Stimulated activated CD8-positive, alpha-beta memory T cell treated with anti-CD3 and anti-CD28 coated beads, Interleukin-12 subunit alpha, Interleukin-12 subunit beta, amount 100 ng/mL, for 4 hours (primary cell): ENCODE results near the gene PPP1R37.

Experiments
- DNase-seq: peaks from one replicate; pipeline ENCODE4 v3.0.0-alpha.2; 2020; ENCODE audit warnings: low read depth

The PPP1R37 gene

DNA sequence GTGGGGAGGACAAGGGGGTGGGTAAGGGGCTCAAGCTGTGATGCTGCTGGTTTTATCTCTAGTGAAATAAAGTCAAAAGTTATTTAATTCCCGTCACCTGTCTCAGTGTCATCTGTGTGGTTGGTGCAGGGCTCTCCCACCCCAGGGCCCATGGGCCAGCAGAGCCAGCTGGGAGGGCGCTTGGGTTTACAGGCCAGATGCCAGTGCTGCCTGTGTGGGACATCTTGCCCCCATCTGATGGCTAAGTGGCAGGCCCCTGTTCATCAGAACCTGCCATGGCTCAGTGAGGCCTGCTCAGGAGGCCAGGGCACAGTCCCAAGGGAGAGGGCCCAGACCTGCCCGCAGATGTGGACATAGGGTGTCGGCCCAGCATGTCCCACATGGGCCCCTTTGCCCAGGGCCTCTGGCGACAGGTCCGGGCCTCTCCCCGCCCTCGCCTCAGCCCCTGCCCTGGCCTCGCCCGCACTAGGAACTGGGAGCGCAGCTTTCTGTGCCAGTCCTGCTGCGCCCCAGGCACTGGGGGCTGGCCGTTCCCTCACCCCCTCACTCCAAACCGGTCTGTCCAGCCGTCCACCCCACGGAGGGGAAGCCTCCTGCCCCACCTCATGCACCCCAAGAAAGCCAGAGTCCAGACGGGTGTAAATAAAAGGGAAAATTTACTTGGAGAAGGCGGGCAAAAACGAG lies 22.0 kb upstream of the PPP1R37 start:
- no peak for DNase-seq

DNA sequence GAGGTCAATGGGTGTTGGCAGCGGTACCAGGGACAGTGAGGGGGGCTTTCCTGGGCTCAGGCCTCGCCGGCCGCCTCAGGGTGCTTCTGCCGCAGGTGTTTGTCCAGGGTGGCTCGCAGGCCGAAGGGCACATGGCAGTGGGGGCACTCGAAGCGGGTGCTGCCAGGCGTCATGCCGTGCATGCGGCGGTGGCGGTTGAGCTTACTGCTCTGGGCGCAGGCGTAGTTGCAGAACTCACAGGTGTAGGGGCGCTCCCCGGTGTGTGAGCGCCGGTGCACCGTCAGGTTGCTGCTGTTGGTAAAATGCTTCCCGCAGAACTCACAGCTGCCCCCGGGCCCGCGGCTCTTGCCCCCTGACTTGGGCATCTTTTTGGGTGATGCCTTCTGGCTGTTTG lies 21.4 kb upstream of the PPP1R37 start:
- no peak for DNase-seq

DNA sequence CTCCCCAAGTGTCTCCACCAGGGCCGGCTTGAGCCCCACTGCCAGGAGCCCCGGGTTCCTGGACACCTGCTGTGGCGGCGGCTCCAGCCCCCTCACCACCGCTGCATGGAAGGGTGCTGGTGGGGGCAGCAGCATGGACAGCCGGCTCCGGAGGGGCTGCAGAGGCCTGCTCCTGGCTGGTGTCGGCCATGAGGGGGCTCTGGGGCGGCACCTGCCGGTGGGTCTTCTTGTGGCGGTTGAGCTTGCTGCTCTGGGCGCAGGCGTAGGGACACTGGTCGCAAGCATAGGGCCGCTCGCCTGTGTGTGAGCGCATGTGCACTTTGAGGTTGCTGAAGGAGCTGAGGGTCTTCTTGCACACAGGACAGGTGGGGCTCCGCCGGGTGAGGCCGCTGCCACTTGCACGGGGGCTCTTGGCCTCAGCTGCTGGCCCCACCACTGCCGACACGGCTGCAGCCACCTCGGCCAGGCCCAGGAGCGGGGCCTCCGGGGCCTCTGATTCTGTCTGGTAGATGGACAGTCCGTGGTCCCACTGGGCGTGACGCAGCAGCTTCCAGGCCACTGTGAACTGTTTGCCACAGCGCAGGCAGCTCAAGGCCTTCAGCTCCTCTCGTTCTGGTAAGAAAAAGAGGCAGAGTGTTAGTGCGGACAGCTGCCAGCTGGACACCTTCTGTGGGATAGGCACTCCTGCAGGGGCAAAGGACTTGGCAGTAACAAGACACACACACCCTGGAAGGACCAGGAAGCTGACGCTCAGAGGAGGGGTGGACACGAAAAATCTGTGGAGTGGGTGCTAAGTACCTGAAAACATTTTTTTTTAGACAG lies 20.8 kb upstream of the PPP1R37 start:
- DNase-seq, result no peak

DNA sequence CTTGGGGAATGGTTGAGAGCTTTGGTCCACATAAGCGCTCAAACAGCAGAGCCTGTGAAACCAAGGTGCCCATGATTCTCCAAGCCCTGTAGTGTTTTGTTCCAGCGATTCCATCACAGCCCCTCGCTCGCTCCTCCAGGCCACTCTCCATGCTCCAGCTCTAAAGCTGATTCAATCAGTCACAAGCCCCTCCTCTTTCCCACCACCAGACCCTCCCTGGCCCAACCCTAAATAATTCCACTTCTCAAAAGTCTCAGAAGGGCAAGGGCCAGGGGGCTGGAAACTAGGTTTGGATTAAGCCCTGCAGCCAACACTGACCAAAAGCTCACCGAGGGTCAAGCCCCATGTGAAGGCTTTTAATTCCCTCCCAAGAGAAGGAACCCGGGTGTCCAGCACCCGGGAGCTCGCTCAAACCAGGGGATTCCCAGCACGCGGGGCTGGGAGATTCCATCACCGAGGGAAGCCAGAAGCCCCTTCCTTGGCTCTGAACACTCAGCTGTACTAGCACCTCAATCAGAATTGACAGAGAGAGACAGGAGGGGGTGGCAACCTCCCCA lies 18.2 kb upstream of the PPP1R37 start:
- DNase-seq, result no peak

DNA sequence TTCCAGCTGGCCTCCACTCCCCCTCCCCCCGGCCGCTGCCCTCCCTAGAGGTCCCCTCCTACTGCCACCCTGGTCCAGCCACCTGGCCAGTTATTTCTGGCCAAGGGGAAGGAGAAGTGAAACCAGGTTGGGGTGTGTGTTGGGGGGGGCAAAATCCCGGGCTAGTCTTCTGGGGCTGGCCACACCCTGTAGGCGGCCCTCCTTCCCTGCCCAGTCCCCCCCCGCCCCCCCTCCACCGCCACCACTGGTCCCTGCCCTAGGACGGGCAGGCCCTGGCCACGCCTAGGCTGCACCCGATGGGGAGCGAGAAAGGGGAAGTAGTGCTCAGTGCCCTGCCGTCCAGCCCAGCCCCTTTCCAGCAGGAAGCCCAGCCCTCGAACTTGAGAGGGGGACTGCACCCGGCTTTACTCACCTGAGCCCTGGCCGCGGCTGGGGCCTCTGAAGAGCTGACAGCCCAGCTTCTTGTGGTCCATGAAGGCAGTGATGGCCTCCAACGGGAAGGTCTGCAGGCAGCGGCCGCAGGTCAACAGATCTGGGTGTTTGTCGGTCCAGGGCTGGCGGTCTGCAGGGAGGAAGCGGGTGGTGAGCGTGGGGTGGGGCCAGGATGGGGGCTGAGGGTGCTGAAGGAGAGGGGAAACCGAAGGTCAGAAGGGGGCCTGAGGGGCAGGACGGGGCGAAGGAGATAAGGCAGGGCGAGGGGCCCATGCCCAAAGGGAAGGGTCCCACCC lies 17.5 kb upstream of the PPP1R37 start:
- DNase-seq, result peak; percentile 29

DNA sequence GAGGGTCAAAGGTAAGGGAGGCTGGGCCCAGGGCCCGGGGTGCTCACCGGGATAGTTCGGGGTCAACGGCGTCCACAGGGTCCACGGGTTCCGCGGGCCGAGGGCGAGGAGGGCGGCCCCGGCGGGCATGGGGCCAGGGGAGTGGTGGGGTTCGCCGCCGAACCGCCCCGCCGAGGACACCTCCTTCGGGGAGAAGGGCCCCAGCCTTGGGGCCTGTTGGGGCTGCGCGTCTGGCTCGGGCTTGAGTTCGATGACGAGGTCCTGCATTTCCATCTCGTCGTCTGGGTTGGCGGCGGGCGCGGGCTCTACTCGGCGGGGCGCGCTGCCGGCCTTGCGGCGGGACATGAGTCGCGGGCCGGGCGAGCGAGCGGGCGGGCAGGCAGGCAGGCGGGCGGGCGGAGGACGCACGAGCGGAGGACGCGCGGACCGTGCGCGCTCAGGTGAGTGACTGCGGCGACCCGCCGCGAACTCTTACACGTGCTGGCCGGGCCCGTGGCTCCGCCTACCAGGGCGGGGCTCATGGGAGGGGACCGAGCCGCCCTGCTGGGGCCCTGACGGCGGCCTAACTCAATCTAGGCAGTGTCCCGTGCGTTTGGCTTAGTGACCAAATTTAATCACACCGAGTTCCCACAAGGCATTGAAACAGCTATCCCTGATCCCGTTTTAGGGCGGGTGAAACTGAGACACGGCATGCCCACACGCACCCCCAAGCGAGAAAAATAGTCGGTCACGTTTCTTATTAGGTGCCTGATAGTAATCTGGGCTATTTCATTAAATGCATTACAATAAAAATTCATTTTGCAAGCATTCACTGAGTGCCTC lies 16.7 kb upstream of the PPP1R37 start, which contains the start of gene ZNF296:
ZNF296 (minus strand) TSS at position 450 of the 822 bp plus-strand sequence; CDS start at position 345, 105 bp downstream.
- DNase-seq, result peak; percentile 65

DNA sequence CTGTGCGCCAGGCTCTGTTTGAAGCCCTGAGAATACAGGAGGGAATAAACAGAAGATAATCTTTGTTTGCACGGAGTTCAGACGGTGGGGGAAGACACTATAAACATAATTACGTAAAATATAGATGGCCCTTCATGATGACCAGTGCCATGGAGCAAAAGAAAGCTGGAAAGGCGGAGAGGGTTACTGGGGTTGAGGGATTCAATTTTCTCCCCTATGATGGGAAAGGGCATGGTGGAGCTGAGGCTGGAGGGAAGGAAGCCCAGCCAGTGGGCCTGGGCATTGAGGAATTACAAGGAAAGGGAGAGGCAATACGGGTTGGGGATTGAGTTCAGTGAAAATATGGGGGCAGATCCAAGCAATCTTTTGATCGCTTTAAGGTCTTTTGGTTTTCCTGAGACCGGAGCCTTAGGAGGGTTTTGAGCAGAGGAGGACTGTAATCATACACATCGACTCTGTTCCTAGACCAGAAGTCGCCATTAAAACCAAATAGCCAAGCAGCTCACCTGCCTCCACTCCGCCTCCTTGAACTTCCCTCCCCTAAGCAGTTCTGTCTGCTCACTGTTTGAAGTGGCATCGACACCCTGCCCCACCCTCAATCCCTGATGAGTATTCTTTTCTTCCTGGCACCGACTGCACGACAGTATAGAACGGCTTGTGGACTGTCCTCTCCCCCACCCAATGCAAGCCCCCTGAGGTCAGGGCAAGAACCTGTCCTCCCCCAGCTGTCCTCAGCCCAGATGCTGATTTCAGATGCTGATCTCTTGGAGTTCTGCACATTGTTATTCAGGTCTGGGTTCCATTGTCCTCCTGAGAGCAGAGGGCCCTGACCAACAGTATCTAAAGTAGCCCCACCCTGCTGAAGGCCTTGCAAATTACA lies 15.9 kb upstream of the PPP1R37 start:
- no peak for DNase-seq

DNA sequence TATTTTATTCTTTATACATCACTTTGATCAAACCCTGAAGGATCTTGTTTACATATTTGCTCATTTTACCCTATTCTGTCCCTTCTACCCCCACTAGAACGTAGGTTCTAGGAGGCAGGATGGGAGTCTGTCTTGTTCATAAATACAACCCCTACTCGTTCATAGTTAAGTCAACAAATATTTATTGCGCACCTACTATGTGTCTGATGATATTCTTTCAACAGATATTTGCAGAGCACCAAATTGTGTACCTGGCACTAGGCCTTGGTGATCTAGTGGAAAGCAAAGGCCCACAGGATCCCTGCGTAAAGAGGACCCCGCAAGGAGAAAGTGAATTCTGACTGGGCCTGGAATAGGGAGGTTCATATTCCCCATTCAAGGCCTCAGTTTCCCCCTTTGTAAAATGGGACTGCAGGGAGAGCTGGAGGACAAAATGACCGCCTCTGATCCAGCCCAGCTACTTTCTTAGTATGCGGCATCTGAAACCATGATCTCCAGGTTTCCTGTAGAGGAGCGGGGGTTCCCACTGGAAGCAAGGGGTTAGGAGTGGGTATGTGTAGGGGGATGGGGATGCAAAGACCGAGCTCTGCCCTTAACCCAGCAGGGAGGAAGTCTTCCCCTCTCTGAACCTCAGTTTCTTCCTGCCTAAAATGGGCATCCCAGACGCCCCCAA lies 14.5 kb upstream of the PPP1R37 start:
- no peak for DNase-seq

DNA sequence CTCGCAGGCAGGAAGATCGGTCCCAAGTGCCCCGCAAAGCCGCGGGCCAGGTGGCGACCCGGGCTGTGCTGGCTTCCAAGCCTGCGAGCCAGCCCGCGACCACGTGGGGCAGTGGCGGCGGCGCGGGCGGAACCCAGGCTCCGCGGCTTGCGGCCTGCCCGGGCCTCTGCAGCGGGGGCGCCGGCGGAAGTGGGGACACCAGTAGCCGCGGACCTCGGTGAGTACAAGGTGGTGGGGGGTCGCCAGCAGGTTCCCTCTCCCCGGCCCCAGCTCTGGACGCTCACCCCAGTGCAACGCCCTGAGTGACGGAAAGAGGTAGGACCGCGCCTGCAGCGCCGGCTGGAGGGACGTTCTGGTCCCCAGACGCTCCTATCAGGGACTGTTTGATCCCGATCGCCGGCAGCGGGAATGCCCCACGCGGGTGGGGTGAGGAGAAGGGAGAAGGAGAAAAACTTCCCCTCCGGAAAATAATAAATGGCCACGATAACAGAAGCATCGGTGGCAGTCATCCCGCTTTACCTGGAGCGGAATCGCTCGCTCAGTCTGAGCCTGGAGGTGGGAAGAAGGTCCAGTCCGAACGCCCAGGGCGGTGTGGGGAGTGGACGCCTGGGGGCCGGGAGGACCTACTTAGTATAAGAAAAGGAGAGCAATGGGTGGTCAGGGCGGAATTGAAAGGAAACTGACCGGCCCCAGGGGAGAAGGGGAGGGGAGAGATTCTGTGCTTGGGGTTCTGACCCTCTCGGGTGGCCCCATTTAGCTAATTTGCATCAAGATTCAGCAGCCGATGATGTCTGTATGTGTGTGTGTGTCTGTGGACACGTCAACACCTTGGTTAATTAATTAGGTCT lies 13.7 kb upstream of the PPP1R37 start, which contains the start of gene GEMIN7:
GEMIN7 (plus strand) TSS at position 198 of the 848 bp plus-strand sequence. CDS start 10,855 bp downstream, outside the sequence.
- peak; percentile 73 for DNase-seq

DNA sequence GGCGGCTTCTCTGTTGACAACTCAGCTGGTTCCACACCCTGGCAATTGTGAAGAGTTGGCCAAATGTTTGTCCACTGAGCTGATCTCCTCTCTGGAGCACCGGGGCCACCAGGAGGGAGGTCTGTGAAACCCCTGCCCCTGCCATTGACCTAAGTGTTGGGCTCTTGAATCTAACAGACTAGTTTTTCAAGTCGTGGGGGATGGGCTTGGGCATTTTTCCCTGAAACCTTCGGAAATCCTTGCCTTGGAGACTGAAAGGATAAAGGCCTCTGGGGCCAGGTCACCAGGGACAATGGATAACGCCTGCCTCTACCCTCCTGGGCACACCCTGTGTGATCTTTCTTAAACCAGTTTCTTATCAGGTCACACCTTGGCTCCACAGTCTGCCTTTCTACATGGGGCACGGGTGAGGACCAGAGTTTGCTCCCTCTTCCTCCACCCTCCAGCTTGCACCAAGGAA lies 13.0 kb upstream of the PPP1R37 start:
- DNase-seq, result no peak

DNA sequence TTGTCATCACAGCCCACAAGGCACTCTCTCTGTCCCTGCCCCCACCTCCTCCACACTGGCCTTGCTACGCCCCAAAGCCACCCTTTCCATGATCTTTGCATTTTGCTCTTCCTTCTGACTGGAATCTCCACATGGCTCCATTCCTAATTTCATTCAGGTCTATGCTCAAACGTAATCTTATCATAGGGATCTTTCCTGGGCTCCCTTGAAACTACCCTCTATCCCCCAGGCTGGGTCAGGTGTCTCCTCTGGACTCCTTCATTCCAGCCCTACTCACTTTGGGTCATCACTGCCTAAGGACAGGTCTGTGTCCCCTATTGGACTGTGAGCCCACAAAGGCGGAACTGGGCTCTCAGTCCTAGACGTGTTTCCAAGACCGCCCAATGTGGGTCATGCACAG lies 10.8 kb upstream of the PPP1R37 start:
- no peak for DNase-seq

DNA sequence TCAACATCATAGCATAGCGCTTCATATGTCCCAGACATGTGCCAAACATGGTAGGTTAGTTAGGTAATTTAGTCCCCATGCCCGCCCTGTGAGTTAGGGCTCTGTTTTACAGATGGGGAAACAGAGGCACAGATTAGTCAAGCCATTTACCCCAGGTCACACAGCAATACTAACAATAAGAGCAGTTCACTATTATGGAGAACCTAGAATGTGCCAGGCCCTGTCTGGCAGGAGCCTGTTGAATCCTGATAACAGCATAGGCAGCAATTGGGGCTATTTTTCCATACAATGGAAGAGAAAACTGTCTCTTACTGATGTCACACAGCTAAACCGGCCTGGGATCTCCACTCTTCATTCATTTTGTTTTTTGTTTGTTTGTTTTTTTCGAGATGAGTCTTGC lies 6.5 kb upstream of the PPP1R37 start:
- DNase-seq, result no peak

DNA sequence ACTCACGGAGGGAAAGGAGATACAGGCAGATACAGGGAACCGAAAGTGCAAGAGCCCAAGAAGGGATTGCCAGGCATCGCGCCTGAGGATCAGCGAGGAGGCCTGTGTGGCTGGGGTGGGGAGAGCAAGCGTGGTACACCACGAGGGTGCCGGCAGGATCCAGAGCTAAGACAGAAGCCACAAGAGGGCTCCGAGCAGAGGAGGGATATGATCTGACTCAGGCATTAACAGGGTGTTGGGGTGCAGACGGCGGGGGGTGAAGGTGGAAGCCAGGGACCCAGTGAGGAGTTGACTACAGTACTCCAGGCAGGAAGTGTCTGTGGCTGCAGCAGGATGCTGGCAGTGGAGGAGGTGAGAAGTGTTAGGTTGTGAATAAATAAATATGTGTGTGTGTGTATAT lies 5.4 kb upstream of the PPP1R37 start:
- peak; percentile 41 for DNase-seq

DNA sequence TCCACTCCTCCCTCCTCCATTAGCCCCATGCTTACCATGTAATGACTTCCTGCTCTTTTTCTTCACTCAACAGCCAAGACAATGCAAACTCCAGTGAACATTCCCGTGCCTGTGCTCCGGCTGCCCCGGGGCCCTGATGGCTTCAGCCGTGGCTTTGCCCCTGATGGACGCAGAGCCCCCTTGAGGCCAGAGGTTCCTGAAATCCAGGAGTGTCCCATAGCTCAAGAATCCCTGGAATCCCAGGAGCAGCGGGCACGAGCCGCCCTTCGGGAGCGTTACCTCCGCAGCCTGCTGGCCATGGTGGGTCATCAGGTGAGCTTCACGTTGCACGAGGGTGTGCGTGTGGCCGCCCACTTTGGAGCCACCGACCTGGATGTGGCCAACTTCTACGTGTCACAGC lies 2.9 kb upstream of the PPP1R37 start:
- no peak for DNase-seq

DNA sequence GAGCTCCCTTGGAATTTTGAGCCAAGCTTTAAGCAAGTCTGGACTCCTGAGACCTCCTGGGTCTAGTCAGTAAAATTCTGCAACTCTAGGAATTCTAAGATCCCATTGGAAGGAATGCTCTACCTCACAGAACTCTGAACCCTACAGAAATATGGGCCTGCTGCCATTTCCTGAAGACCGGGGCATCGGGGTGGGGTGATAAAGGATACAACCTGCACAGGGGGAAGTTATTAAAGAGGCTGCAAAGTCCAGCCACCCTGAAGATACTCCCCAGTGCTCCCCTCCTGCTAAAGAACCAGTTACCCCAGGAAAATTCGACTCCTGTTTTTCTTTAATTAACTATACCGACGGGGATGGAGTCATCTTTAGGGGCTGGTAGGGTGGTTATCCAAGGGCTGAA lies 2.4 kb upstream of the PPP1R37 start:
- no peak for DNase-seq

DNA sequence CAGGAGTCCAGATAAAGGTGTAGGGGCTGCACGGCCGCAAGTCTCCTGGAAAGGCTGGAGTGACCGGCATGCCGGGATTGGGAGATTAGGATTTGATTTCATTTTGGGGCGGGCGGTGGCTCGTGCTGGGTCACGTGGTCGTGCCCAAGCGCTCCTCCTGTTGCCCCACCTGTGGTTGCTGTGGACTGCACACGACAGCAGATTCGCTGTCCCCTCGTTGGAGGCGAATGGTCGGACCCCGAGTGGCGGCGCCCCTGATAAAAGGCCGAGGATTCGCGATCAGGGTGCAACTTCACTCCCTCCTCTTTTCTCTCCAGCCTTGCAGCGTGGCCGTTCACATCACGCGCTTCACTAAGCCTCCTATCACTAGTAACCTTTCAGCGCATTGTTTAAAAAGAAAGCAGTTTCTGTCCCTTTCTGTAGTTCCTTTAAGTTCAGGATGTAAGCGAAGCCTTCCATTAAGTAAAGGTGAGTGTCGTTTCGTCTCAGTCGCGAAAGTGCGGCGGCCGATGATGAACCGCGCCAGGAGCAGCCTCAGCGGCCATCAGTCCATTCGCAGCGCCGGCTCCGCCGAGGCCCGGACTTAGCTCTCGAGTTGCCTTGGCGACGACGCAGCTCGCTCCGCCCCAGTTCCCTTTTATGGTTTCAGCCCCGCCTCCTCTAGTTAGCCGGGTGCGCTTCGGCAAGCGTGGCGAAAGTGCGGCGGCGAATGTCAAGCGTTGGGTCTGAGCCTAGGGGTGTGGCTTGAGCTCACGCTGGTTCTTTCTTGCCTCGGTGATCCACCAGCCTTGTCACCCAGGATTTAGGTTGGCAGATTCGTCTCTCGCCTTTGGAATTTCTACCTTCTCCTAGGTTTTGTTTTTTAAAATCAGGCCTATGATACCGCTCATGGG lies 1.7 kb upstream of the PPP1R37 start:
- DNase-seq, result peak; percentile 90

DNA sequence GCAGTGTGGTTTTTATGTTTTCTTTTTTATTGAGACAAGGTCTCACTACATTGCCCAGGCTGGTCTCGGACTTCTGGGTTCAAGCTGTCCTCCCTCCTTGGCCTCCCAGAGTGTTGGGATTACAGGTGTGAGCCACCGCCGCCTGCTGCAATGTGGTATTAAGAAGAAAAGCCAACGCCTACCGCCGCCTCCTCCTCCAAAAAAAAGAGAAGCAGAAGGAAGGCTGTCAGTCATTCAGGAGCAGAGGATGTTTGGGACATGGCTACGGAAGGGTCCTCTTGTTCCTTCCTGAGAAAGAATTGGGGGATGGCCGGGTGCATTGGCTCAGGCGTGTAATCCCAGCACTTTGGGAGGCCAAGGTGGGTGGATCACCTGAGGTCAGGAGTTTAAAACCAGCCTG lies 1.2 kb downstream of the PPP1R37 start:
- DNase-seq, result no peak

DNA sequence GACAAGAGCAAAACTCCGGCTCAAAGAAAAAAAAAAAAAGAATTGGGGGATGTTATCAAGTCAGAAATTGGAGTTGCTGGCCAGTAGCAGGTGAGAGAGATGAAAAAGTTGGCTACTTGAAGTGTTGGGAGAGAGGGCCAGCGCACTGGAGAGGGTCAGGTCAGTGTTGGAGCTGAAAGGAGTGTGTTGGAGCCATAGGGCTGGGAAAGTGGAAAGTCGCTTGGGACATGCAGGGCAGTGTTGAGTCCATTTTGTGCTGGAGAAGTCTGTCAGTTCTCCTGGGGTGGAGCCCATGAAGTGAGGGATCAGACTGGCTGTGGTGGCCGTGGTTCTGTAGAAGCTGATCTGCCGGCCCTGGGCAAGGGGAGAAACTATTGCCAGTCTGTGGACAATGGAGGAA lies 1.7 kb downstream of the PPP1R37 start:
- no peak for DNase-seq
